Measurements from ENCODE around the gene VASN.
"Not testable (repeated sequence)": the region's sequence is repeated elsewhere in the genome, so short reads cannot be mapped to it uniquely, and the experiment has no call there.

- not testable (repeated sequence) for TF ChIP-seq POLR2A, POLR2AphosphoS5 (IDR thresholded peaks at IDR 0.05; ENCODE audit: low read depth, low read length)
Observed at GRCh38 chr16:4393850-4394249, 22.2 kb downstream of the VASN start.

Data from GM12891 (cell line).